Breast epithelium (tissue), 4 donors: ENCODE results near the gene MACROD2. TPM values are rescaled to one million over a fixed set of nuclear protein-coding genes. Genes with fewer than 3 reads are reported as not detected.

Experiments
- DNase-seq, 2 donors: peaks; one replicate each; pipeline ENCODE4 v3.0.0-alpha.2; 2019; ENCODE audit warnings: low spot score in 2 of 2
- H3K27ac ChIP-seq, 2 donors: fragments of 200-600 bp; sonication (generic) in 1 of 2; one replicate each; pipeline ENCODE4 v1.5.1; 2016 to 2019; ENCODE audit warnings: mild to moderate bottlenecking in 1 of 2
- H3K27me3 ChIP-seq, 2 donors: fragments of 200-600 bp; sonication (generic) in 1 of 2; one replicate each; pipeline versions ENCODE4 v1.5.1 to v1.6.0; 2017 to 2019; ENCODE audit warnings: control low read depth in 1 of 2, mild to moderate bottlenecking in 1 of 2
- H3K36me3 ChIP-seq: fragments of 200-600 bp; one replicate; pipeline ENCODE4 v1.5.1; 2019
- H3K4me1 ChIP-seq, 2 donors: fragments of 200-600 bp; sonication (generic); one replicate each; pipeline ENCODE4 v1.5.1; 2016 to 2019; ENCODE audit warnings: control low read depth in 1 of 2
- H3K4me3 ChIP-seq, 3 donors: fragments of 200-600 bp; sonication (generic); 1 replicate in 2 of 3; 2 replicates in 1 of 3; pipeline ENCODE4 v1.5.1; 2016 to 2019; ENCODE audit warnings: mild to moderate bottlenecking in 3 of 3, moderate library complexity in 2 of 3
- H3K9me3 ChIP-seq, 2 donors: fragments of 200-600 bp; sonication (generic) in 1 of 2; one replicate each; pipeline ENCODE4 v1.5.1; 2016 to 2019; ENCODE audit warnings: control low read depth in 1 of 2
- CTCF ChIP-seq, 3 donors: fragments of 450-650 bp; IDR thresholded peaks; one replicate each; pipeline ENCODE4 v1.5.1; 2016 to 2017; ENCODE audit warnings: antibody characterized with exemption in 3 of 3, mild to moderate bottlenecking in 3 of 3, moderate library complexity in 3 of 3
- POLR2A ChIP-seq: fragments of 450-650 bp; IDR thresholded peaks from one replicate; pipeline ENCODE4 v1.6.1; 2016; ENCODE audit warnings: antibody characterized with exemption, mild to moderate bottlenecking, moderate library complexity
- POLR2AphosphoS5 ChIP-seq, 3 donors: sonication (generic); formaldehyde crosslinking; IDR thresholded peaks; one replicate each; pipeline ENCODE4 v1.6.1; 2017; ENCODE audit warnings: antibody characterized with exemption in 3 of 3
- intact Hi-C: fragments of 100-400 bp; cut with DNase I; formaldehyde crosslinking; loops from one replicate; pipeline ENCODE4 v1.15.1; 2023; ENCODE audit warnings: low total_unique reads
- total RNA-seq, 3 donors: library from RNA; depleted of rRNA; stranded (reverse); fragments of >200 nt; gene quantifications; one replicate each; pipeline ENCODE4 v1.1.0, GENCODE V29; 2016

The MACROD2 gene
- total RNA-seq, 3 donors from 2014 or later = 6.7 to 26.8 (median 8.8) TPM

DNA sequence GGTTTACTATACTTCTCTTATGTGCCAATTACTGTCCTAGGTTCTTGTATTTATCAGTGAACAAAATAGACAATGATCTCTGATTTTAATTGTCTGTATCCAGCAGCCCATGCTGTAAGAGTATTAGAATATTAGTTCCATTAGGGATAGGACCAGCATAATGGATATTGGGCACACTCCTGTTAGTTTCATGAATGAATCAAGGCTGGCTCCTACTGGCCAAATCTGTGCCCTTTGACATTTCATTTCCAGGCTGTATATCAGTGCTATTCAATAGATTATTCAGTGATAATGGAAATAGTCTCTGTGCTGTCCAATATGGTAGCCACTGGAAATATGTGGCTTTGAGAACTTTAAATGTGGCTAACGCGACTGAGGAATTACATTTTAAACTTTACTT, 1350.0 kb downstream of the MACROD2 start:
- no peaks in the 10 kb centered on the region for H3K4me1 ChIP-seq
- H3K36me3 ChIP-seq = no peaks in the 10 kb centered on the region
- TF ChIP-seq CTCF (IDR thresholded peaks at IDR 0.05) (no peak), POLR2A (no peak), POLR2AphosphoS5 (IDR thresholded peaks at IDR 0.05) (no peak)
- H3K4me3 ChIP-seq = no peak overlapping the region
- DNase-seq = no peak
- H3K27ac ChIP-seq = no peak overlapping the region
- no peaks in the 10 kb centered on the region for H3K27me3 ChIP-seq
- H3K9me3 ChIP-seq = no peaks in the 10 kb centered on the region
- intact Hi-C loops = no loop called here

DNA sequence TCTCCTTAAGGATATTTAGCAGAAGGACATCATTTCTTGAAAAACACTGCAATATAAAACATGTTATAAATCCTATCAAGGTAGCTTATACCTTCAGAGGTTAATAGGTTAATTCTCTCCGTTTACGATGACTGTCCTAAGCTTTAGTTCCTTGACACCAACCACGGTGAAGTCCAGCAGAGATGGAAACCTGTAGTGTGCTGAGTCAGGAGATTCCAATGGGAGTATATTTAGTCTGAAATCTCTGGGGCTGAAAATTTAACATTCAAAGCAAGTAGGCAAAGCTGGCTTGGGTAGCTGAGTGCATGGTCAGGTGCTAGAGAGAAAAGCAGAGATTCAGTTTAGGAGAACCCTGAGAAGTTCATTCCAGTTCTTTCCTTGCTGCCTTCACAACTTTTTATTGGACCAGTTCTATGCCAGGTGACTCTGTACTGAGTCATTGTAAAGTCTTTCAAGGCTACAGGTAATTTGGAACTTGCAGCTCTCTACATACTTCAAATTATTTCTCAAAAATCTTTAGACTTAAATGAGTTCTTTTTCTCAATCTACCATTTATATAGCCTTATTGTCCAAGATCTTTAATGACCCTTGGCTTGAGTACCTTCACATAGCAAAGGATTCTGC, 1351.5 kb downstream of the MACROD2 start:
- Histone ChIP-seq H3K36me3 (no peaks in the 10 kb centered on the region), H3K9me3 (no peaks in the 10 kb centered on the region), H3K27me3 (no peaks in the 10 kb centered on the region), H3K4me3 (no peak overlapping the region), H3K4me1 (no peaks in the 10 kb centered on the region), H3K27ac (no peak overlapping the region)
- TF ChIP-seq POLR2AphosphoS5 (IDR thresholded peaks at IDR 0.05) (no peak), CTCF (IDR thresholded peaks at IDR 0.05) (no peak), POLR2A (no peak)
- intact Hi-C loops = no loop called here
- DNase-seq = no peak

DNA sequence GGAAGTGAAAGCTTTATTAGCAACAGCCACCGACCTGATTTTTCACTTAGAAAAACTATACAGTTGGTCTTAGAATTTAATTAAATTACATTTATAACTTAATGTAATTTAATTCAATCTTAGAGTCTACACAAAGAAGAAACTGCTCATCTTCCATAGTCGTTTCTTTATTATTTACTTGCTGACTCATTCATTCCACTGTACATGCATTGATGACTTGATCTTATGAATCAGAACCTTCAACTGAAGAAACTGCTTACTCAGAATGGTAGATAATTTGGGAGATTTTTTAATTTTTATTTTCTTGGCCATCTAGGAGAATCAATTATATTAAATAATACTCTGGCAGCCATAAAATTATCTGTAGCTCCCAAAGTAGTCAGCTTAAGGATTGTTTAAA, 1363.7 kb downstream of the MACROD2 start:
- intact Hi-C loops = no loop called here
- no peaks in the 10 kb centered on the region for H3K27me3 ChIP-seq
- H3K9me3 ChIP-seq = no peaks in the 10 kb centered on the region
- no peak overlapping the region for H3K27ac ChIP-seq
- H3K36me3 ChIP-seq = no peaks in the 10 kb centered on the region
- TF ChIP-seq CTCF (IDR thresholded peaks at IDR 0.05) = no peak
- TF ChIP-seq POLR2A = no peak
- no peak for TF ChIP-seq POLR2AphosphoS5 (IDR thresholded peaks at IDR 0.05)
- no peak for DNase-seq
- H3K4me3 ChIP-seq = no peak overlapping the region
- no peaks in the 10 kb centered on the region for H3K4me1 ChIP-seq

GRCh38 chr20:15362849-15363248, 1367.5 kb downstream of the MACROD2 start:
- Histone ChIP-seq H3K9me3 (no peaks in the 10 kb centered on the region), H3K4me1 (no peaks in the 10 kb centered on the region), H3K27me3 (no peaks in the 10 kb centered on the region), H3K4me3 (no peak overlapping the region), H3K27ac (no peak overlapping the region), H3K36me3 (no peaks in the 10 kb centered on the region)
- intact Hi-C loops = no loop called here
- TF ChIP-seq POLR2AphosphoS5 (IDR thresholded peaks at IDR 0.05) (no peak), CTCF (IDR thresholded peaks at IDR 0.05) (no peak), POLR2A (no peak)
- DNase-seq = no peak

DNA sequence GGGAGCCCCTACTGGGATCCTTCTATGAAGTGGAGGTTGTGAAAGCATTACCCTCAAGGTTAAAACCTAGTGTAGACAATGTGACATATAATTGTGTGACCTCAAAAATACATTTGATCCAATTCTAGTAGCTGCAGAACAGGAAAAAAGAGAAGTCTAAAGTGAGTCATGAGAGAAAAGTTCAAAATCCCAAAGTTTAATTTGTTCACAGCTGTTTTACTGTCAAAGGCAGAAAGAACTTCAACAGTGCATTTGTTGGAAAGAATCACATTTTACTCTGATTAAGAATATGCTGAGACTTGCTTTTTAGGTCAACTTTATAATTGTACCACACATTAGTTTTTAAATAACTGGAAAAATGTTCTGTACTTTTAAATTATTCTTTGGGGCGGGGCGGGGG, 1369.5 kb downstream of the MACROD2 start:
- TF ChIP-seq POLR2A (no peak), POLR2AphosphoS5 (IDR thresholded peaks at IDR 0.05) (no peak), CTCF (IDR thresholded peaks at IDR 0.05) (no peak)
- H3K4me1 ChIP-seq = no peaks in the 10 kb centered on the region
- intact Hi-C loops = no loop called here

More for the DNA sequence above, 1369.5 kb downstream of the MACROD2 start:
- Histone ChIP-seq H3K9me3 (no peaks in the 10 kb centered on the region), H3K27me3 (no peaks in the 10 kb centered on the region), H3K36me3 (no peaks in the 10 kb centered on the region), H3K4me3 (no peak overlapping the region), H3K27ac (no peak overlapping the region)
- no peak for DNase-seq
